ENCODE measurements around the gene ZBTB2. TPM values are rescaled to one million over a fixed set of nuclear protein-coding genes. Genes with fewer than 3 reads are reported as not detected.

Gene ZBTB2
- total and polyA plus RNA-seq, 2 of the 4 experiments (the other 2 are of a cell fraction): 11.8 to 17.7 TPM

DNA sequence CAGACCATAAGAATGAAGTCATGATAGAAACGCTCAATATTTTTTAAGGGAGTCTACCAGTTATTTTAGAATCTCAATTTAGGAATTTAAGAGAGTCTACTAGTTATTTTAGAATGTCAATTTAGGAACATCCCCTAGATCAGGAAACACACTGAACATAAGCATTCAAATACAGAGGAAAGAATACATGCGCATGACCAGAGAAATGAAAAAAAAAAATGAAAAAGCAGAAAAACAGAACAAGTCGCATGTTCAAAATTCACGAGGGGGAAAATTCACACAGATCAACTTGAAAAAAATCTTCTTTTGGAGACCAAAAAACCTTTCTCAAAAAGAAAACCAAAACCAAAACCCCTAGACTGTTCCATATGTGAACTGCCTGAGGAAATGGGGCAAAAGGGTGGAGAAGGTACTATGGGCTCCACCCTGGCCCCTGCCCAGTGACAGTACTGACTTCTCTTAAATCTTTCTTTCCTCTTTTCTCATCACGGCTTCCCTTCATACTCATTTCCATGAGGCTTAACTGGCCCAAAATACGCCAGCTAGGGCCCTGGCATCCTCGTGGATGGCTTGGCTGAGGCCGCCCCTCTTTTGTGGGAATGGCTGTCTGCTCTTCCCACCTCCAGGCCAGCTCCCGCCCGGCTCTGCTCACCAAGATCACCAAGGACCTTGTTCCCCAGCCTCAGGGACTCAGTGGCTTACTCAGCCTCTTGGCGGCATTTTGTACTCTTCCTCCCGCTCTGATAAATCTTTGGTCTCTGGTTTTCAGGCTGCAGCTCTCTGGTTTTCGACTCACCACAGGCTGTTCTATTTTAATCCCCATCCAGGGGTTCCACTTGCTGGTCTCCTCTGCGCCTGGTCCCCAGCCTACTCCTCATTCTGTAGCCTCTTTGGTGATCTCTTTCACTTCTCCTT lies 11.2 kb downstream of the ZBTB2 start:
- intact Hi-C loops (cut with micrococcal nuclease) (no loop called here), dilution Hi-C loops (cut with HindIII; ENCODE audit: low sequenced_read_pairs, unreplicated experiment) (no loop called here), in situ Hi-C loops (cut with MboI; ENCODE audit: low sequenced_read_pairs) (no loop called here)
- H2BK120ac ChIP-seq (ENCODE audit: low read depth, low read length): no peak overlapping the region
- BruUV-seq (replicated peaks): no TSS peak
- no peak overlapping the region for H3K14ac ChIP-seq (replicated peaks; ENCODE audit: low read depth, low read length)
- H2AK9ac ChIP-seq (replicated peaks; ENCODE audit: low read depth, low read length, poor library complexity): no peak overlapping the region
- H4K91ac ChIP-seq (ENCODE audit: insufficient read depth, low read depth, low read length): no peak overlapping the region
- H3K4me3 ChIP-seq (ENCODE audit: insufficient read depth, low read depth, low read length): no peak overlapping the region
- H4K20me1 ChIP-seq (ENCODE audit: insufficient read depth, low read length): peaks cover 12% of the 10 kb centered on the region
- no peak overlapping the region for H2BK5ac ChIP-seq (ENCODE audit: low read depth, low read length, poor library complexity, severe bottlenecking)
- TF ChIP-seq RFX5 (IDR thresholded peaks at IDR 0.05; ENCODE audit: low read depth, low read length) (no peak), RCOR1 (IDR thresholded peaks at IDR 0.05; ENCODE audit: insufficient replicate concordance, low read length) (no peak), CEBPB (IDR thresholded peaks at IDR 0.05; ENCODE audit: low read depth, low read length) (no peak), SMC3 (IDR thresholded peaks at IDR 0.05; ENCODE audit: low read depth, low read length) (no peak), POLR2A (IDR thresholded peaks at IDR 0.05; ENCODE audit: low read depth, low read length) (no peak), MAFK (IDR thresholded peaks at IDR 0.05; ENCODE audit: low read depth, low read length) (no peak)
- TF ChIP-seq, protein P1, sequence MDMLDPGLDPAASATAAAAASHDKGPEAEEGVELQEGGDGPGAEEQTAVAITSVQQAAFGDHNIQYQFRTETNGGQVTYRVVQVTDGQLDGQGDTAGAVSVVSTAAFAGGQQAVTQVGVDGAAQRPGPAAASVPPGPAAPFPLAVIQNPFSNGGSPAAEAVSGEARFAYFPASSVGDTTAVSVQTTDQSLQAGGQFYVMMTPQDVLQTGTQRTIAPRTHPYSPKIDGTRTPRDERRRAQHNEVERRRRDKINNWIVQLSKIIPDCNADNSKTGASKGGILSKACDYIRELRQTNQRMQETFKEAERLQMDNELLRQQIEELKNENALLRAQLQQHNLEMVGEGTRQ (IDR thresholded peaks at IDR 0.05; ENCODE audit: low read depth, low read length): no peak
- TF ChIP-seq, protein P2, sequence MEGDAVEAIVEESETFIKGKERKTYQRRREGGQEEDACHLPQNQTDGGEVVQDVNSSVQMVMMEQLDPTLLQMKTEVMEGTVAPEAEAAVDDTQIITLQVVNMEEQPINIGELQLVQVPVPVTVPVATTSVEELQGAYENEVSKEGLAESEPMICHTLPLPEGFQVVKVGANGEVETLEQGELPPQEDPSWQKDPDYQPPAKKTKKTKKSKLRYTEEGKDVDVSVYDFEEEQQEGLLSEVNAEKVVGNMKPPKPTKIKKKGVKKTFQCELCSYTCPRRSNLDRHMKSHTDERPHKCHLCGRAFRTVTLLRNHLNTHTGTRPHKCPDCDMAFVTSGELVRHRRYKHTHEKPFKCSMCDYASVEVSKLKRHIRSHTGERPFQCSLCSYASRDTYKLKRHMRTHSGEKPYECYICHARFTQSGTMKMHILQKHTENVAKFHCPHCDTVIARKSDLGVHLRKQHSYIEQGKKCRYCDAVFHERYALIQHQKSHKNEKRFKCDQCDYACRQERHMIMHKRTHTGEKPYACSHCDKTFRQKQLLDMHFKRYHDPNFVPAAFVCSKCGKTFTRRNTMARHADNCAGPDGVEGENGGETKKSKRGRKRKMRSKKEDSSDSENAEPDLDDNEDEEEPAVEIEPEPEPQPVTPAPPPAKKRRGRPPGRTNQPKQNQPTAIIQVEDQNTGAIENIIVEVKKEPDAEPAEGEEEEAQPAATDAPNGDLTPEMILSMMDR (conservative IDR thresholded peaks at IDR 0.05; ENCODE audit: low read depth, low read length): no peak
- 94% methylated on average over 8 of the region's 14 CpGs; no CpG with 5 or more reads in 1 of the 2 experiments for WGBS, 2 experiments (ENCODE audit: extremely low coverage in 2 of 2, insufficient read length in 1 of 2)
- no peak overlapping the region for H3K27ac ChIP-seq (ENCODE audit: insufficient read depth, low read length)
- no peak overlapping the region for H3K4ac ChIP-seq (ENCODE audit: low read depth, low read length)
- ATAC-seq (ENCODE audit: low read depth): no peak
- ChIA-PET CTCF (interaction anchor here (0.6 kb wide), 1 partner anchor 45 kb away, joined by 3 read pairs; no protein-coding TSS in a partner anchor), POLR2A (ENCODE audit: unreplicated experiment) (no interaction called here)
- peaks cover 5% of the 10 kb centered on the region for H3K9me1 ChIP-seq (ENCODE audit: insufficient read depth, low read length)
- no peaks in the 10 kb centered on the region; the same call in 1 of the 2 replicates for H3K4me1 ChIP-seq (ENCODE audit: control insufficient read depth, insufficient read depth, low read length)
- no peak overlapping the region for H2AK5ac ChIP-seq (ENCODE audit: low read depth, low read length)
- no peak overlapping the region for H3K56ac ChIP-seq (ENCODE audit: extremely low read depth, insufficient read depth, low read length)
- no peak overlapping the region for H4K8ac ChIP-seq (ENCODE audit: low read depth in 2 of 2, low read length in 2 of 2)
- no peak overlapping the region for H2BK20ac ChIP-seq (ENCODE audit: low read depth, low read length)
- H2BK15ac ChIP-seq (ENCODE audit: low read depth, low read length): no peak overlapping the region
- no peaks in the 10 kb centered on the region for H3K36me3 ChIP-seq (ENCODE audit: control insufficient read depth, insufficient read depth, low read length)
- H3K23ac ChIP-seq (ENCODE audit: low read depth, low read length): no peak overlapping the region
- H3K9ac ChIP-seq (ENCODE audit: low read depth, low read length): no peak overlapping the region
- DNase-seq: no peak
- no peaks in the 10 kb centered on the region for H3K27me3 ChIP-seq (ENCODE audit: control insufficient read depth, insufficient read depth, low read length)
- H3K9me3 ChIP-seq (ENCODE audit: control insufficient read depth, insufficient read depth, low read length): no peaks in the 10 kb centered on the region
- peaks cover 51 to 68% of the 10 kb centered on the region in 2 experiments for H3K79me1 ChIP-seq (ENCODE audit: low read depth in 1 of 2, low read length in 2 of 2)
- H3K18ac ChIP-seq (ENCODE audit: low read depth, low read length): no peak overlapping the region
- H3K4me2 ChIP-seq (ENCODE audit: low read depth, low read length): no peak overlapping the region
- H4K5ac ChIP-seq (ENCODE audit: low read depth, low read length): no peak overlapping the region
- no peak overlapping the region for H2AFZ ChIP-seq (replicated peaks; ENCODE audit: low read length, poor library complexity)

All from IMR-90 (cell line).